HG03064 (cell line): Measurements from ENCODE around the gene WASHC2A.
"Not testable (repeated sequence)": the region's sequence is repeated elsewhere in the genome, so short reads cannot be mapped to it uniquely, and the experiment has no call there.

Source experiments
- ATAC-seq: cut with Tn5 transposase; IDR thresholded peaks from one replicate; pipeline ENCODE4 v1.9.1; 2021; ENCODE audit warnings: low read depth; ENCODE audit not compliant: unreplicated experiment

Gene WASHC2A

GRCh38 chr10:50067546-50068351 lies at the start of gene WASHC2A:
WASHC2A (plus strand) TSS chr10:50067954; CDS start chr10:50068006, 52 bp downstream.
- peak; percentile 92 for ATAC-seq

GRCh38 chr10:50019279-50019678 lies 48.5 kb upstream of the WASHC2A start:
- ATAC-seq, result not testable (repeated sequence)

- not testable (repeated sequence) for ATAC-seq
Observed at GRCh38 chr10:50020451-50021024, 47.2 kb upstream of the WASHC2A start.

- no peak for ATAC-seq
Observed at GRCh38 chr10:50021646-50022045, 46.1 kb upstream of the WASHC2A start.

- ATAC-seq, result not testable (repeated sequence)
Observed at GRCh38 chr10:50024716-50025383, 42.9 kb upstream of the WASHC2A start.

GRCh38 chr10:50025627-50026026 lies 42.1 kb upstream of the WASHC2A start:
- no peak for ATAC-seq

- no peak for ATAC-seq
Observed at GRCh38 chr10:50027195-50027594, 40.6 kb upstream of the WASHC2A start.

- ATAC-seq, result no peak
Observed at GRCh38 chr10:50033481-50033880, 34.3 kb upstream of the WASHC2A start.

- ATAC-seq, result not testable (repeated sequence)
Observed at GRCh38 chr10:50035337-50035736, 32.4 kb upstream of the WASHC2A start.

GRCh38 chr10:50044941-50045664 lies 22.7 kb upstream of the WASHC2A start:
- no peak for ATAC-seq

GRCh38 chr10:50046457-50046856 lies 21.3 kb upstream of the WASHC2A start:
- not testable (repeated sequence) for ATAC-seq

GRCh38 chr10:50047594-50047993 lies 20.2 kb upstream of the WASHC2A start:
- not testable (repeated sequence) for ATAC-seq

- ATAC-seq, result not testable (repeated sequence)
Observed at GRCh38 chr10:50051995-50052660, 15.6 kb upstream of the WASHC2A start.

GRCh38 chr10:50052778-50053376 lies 14.9 kb upstream of the WASHC2A start:
- not testable (repeated sequence) for ATAC-seq

GRCh38 chr10:50055494-50056292 lies 12.1 kb upstream of the WASHC2A start:
- ATAC-seq, result not testable (repeated sequence)

- ATAC-seq, result not testable (repeated sequence)
Observed at GRCh38 chr10:50056654-50057053, 11.1 kb upstream of the WASHC2A start.

GRCh38 chr10:50058727-50059126 lies 9.0 kb upstream of the WASHC2A start:
- not testable (repeated sequence) for ATAC-seq

- not testable (repeated sequence) for ATAC-seq
Observed at GRCh38 chr10:50059946-50060345, 7.8 kb upstream of the WASHC2A start.

GRCh38 chr10:50061548-50061947 lies 6.2 kb upstream of the WASHC2A start:
- ATAC-seq, result not testable (repeated sequence)
